Parathyroid adenoma (tissue), 2 donors: ENCODE results near the gene GUCY1A2.
"Not testable (repeated sequence)": the region's sequence is repeated elsewhere in the genome, so short reads cannot be mapped to it uniquely, and the experiment has no call there.

Experiments used
- H2AFZ ChIP-seq: fragments of 300-600 bp; sonication (generic); one replicate; pipeline ENCODE4 v1.7.0; 2017; ENCODE audit warnings: antibody characterized with exemption, mild to moderate bottlenecking
- H3K27ac ChIP-seq: fragments of 300-600 bp; sonication (generic); one replicate; pipeline ENCODE4 v1.7.0; 2017
- H3K27me3 ChIP-seq: fragments of 300-600 bp; sonication (generic); one replicate; pipeline ENCODE4 v1.7.0; 2017; ENCODE audit warnings: low read length; ENCODE audit not compliant: control insufficient read depth, insufficient read depth
- H3K36me3 ChIP-seq: fragments of 300-600 bp; sonication (generic); one replicate; pipeline ENCODE4 v1.7.0; 2017; ENCODE audit warnings: low read length; ENCODE audit not compliant: control insufficient read depth, insufficient read depth
- H3K4me1 ChIP-seq: fragments of 300-600 bp; sonication (generic); one replicate; pipeline ENCODE4 v1.7.0; 2017; ENCODE audit warnings: control low read depth
- H3K4me2 ChIP-seq: fragments of 300-600 bp; sonication (generic); one replicate; pipeline ENCODE4 v1.7.0; 2017; ENCODE audit warnings: low read length
- H3K4me3 ChIP-seq: fragments of 300-600 bp; sonication (generic); one replicate; pipeline ENCODE4 v1.7.0; 2017; ENCODE audit warnings: low read depth, low read length
- H3K79me2 ChIP-seq: fragments of 300-600 bp; sonication (generic); one replicate; pipeline ENCODE4 v1.7.0; 2017; ENCODE audit warnings: control low read depth
- H3K9ac ChIP-seq: fragments of 300-600 bp; sonication (generic); one replicate; pipeline ENCODE4 v1.7.0; 2017; ENCODE audit warnings: mild to moderate bottlenecking
- H3K9me3 ChIP-seq: fragments of 300-600 bp; sonication (generic); one replicate; pipeline ENCODE4 v1.7.0; 2017; ENCODE audit warnings: low read length; ENCODE audit not compliant: control insufficient read depth
- TF ChIP-seq, protein P1 (sequence below): fragments of 300-600 bp; sonication (generic); IDR thresholded peaks from one replicate; pipeline ENCODE4 v1.7.0; 2017; ENCODE audit warnings: antibody characterized with exemption, mild to moderate bottlenecking
- donor health status: primary hyperparathyroidism.

Gene GUCY1A2

DNA sequence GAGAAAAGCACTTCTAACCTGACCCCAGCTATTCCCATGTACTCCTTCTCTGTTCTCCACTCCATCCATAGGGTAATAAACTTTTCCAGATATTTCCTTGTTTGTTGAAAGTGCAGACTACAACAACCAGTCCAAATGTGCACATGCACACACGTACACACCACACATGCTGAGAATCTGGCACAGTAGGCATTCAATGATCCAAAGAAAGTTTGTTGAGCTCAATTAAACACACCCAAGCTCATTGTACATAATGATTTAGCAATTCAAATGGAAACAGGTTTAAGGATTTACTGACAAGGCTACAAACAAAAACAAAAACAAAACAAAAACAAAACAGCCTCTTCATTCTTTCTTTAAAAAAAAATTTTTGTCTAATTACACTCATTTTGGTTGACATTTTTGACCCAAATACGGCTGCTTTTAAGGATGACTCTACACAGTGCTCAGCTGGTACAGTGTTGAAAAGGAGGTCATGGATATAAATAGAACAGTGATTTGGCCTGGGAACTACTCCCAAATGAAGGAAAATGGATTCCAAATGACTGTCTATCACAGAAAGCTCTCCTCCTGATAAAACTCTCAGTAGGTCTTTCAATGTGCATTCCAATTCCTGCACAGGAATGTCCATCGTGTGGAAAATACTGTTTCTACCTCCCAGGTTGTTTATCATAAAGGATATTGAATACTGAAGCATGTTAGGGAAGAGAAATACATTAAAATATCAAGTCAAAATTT is 232.2 kb downstream of the GUCY1A2 start:
- H3K79me2 ChIP-seq, result no peaks in the 10 kb centered on the region
- H2AFZ ChIP-seq, result no peak overlapping the region
- no peaks in the 10 kb centered on the region for H3K27me3 ChIP-seq
- no peak overlapping the region for H3K4me3 ChIP-seq
- TF ChIP-seq, protein P1, sequence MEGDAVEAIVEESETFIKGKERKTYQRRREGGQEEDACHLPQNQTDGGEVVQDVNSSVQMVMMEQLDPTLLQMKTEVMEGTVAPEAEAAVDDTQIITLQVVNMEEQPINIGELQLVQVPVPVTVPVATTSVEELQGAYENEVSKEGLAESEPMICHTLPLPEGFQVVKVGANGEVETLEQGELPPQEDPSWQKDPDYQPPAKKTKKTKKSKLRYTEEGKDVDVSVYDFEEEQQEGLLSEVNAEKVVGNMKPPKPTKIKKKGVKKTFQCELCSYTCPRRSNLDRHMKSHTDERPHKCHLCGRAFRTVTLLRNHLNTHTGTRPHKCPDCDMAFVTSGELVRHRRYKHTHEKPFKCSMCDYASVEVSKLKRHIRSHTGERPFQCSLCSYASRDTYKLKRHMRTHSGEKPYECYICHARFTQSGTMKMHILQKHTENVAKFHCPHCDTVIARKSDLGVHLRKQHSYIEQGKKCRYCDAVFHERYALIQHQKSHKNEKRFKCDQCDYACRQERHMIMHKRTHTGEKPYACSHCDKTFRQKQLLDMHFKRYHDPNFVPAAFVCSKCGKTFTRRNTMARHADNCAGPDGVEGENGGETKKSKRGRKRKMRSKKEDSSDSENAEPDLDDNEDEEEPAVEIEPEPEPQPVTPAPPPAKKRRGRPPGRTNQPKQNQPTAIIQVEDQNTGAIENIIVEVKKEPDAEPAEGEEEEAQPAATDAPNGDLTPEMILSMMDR, result no peak
- H3K9ac ChIP-seq, result no peak overlapping the region
- H3K9me3 ChIP-seq, result no peaks in the 10 kb centered on the region
- H3K4me2 ChIP-seq, result no peak overlapping the region
- H3K27ac ChIP-seq, result no peak overlapping the region
- H3K4me1 ChIP-seq, result no peaks in the 10 kb centered on the region
- no peaks in the 10 kb centered on the region for H3K36me3 ChIP-seq

DNA sequence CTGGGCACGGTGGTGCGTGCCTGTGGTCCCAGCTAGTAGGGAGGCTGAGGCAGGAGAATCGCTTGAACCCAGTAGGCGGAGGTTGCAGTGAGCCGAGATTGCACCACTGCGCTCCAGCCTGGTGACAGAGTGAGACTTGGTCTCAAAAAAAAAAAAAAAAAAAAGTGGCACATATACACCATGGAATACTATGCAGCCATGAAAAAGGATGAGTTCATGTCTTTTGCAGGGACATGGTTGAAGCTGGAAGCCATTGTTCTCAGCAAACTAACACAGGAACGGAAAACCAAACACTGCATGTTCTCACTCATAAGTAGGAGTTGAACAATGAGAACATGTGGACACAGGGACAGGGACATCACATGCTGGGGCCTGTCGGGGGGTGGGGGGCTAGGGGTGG is 241.0 kb downstream of the GUCY1A2 start:
- not testable (repeated sequence) for H3K79me2 ChIP-seq, H3K4me2 ChIP-seq, H3K9me3 ChIP-seq, H3K4me3 ChIP-seq, H3K27me3 ChIP-seq, H3K36me3 ChIP-seq, H3K4me1 ChIP-seq, H3K9ac ChIP-seq, H3K27ac ChIP-seq, H2AFZ ChIP-seq

DNA sequence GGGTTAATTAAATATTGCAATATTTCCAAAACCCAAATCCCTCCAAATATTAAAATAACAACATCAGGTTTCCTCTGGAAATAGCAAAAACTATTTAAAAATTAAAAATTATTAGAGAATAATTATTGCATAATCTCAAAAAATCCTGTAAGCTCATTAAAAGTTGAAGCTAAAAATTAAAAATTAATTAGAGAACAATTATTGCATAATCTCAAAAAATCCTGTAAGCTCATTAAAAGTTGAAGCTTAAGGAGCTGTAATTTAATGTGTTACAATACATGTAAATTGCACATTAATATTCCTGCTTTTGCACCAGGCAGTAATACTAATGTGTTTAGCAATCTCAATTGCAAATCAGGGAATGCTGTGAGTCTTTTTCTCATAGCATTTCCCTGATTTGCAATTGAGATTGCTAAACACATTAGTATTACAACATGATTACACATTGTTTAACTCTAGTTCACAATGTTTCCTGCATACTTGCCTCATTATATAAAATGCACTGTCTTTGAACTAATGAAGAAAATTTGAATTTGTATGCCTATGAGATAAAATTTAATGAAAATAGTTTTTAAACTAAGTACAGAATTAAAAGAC is 247.7 kb downstream of the GUCY1A2 start:
- Histone ChIP-seq H3K79me2 (no peaks in the 10 kb centered on the region), H2AFZ (no peak overlapping the region), H3K9ac (no peak overlapping the region), H3K27ac (no peak overlapping the region), H3K27me3 (no peaks in the 10 kb centered on the region), H3K4me1 (no peaks in the 10 kb centered on the region), H3K4me2 (no peak overlapping the region), H3K9me3 (no peaks in the 10 kb centered on the region), H3K4me3 (no peak overlapping the region), H3K36me3 (no peaks in the 10 kb centered on the region)
- TF ChIP-seq, protein P1, result no peak

DNA sequence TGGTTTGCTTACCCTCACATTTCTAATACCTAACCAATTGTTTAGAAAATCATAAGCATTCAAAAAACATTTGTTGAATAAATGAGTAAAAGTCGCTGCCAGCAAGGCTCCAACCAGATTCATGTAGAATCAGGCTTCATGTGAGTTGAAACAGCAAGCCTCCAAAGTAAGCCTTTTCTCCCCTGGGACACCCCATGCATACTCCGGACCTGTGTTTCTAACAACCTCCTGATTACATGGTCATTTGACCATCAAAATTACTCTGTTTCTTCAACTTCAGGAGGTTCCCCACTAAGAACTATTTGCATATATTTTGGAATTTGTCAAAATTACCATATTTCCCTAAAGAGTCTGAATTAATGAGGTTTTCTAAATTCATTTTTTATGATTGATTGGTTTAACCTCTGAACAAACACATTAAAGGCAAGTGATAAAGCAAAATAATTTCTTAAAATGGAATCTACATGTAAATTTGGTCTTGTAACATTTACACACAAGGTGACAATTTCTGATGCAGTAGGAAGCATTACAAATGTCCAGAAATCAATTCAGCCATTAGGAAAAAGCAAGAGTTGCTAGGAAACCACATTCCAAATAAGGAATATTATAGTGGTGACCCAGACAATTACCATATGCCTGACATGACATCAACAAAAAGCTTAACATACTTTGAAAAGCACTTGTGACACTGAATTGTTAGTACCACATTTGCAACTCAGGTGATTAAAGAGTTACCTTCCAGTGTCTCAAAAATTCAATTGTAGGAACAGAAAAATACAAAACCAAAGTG is 252.6 kb downstream of the GUCY1A2 start:
- H3K36me3 ChIP-seq, result no peaks in the 10 kb centered on the region
- H3K9me3 ChIP-seq, result no peaks in the 10 kb centered on the region
- H3K9ac ChIP-seq, result no peak overlapping the region
- no peaks in the 10 kb centered on the region for H3K4me1 ChIP-seq
- H3K27me3 ChIP-seq, result no peaks in the 10 kb centered on the region
- no peak overlapping the region for H3K27ac ChIP-seq
- H3K79me2 ChIP-seq, result no peaks in the 10 kb centered on the region
- TF ChIP-seq, protein P1, result no peak
- no peak overlapping the region for H3K4me3 ChIP-seq
- H3K4me2 ChIP-seq, result no peak overlapping the region
- H2AFZ ChIP-seq, result no peak overlapping the region

DNA sequence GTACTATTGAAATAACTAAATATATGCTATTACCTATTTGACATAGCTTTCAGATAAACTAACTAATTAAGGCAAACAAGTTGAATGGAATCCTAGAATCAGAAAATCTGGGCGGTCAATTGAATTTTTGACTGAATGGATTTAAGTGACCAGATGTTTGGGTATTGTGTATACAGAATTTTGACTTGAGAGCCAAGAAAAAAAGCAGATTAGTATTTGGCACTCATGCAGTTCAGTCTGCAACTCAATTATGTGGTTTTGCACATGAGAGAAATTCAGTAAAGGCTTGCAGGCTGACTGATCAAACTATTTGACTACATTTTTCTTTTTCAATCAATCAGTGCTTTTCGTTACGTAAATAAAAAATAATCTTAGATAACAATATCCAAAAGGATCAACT is 254.8 kb downstream of the GUCY1A2 start:
- no peak overlapping the region for H3K9ac ChIP-seq

More for the DNA sequence above, 254.8 kb downstream of the GUCY1A2 start:
- H3K27me3 ChIP-seq, result no peaks in the 10 kb centered on the region
- no peak overlapping the region for H3K4me3 ChIP-seq
- H3K36me3 ChIP-seq, result no peaks in the 10 kb centered on the region
- no peaks in the 10 kb centered on the region for H3K9me3 ChIP-seq
- H3K4me2 ChIP-seq, result no peak overlapping the region
- TF ChIP-seq, protein P1, result no peak
- H3K79me2 ChIP-seq, result no peaks in the 10 kb centered on the region
- H3K4me1 ChIP-seq, result no peaks in the 10 kb centered on the region
- H2AFZ ChIP-seq, result no peak overlapping the region
- no peak overlapping the region for H3K27ac ChIP-seq
